NCI-H2107 treated with DMSO at 0.1 percent for 48 hours (cell line): ENCODE results near the gene LYZL2.
"Not testable (repeated sequence)": the region's sequence is repeated elsewhere in the genome, so short reads cannot be mapped to it uniquely, and the experiment has no call there.

Experiments used
- DNase-seq: peaks from one replicate; lab custom pipeline; 2025; ENCODE audit not compliant: unreplicated experiment; lab: John Stamatoyannopoulos, UW

The LYZL2 gene

GRCh38 chr10:30596013-30596412 is 33.5 kb downstream of the LYZL2 start:
- no peak for DNase-seq

GRCh38 chr10:30594077-30594476 is 35.5 kb downstream of the LYZL2 start:
- DNase-seq, result no peak

- not testable (repeated sequence) for DNase-seq
Measured at GRCh38 chr10:30592770-30593169, 36.8 kb downstream of the LYZL2 start.

GRCh38 chr10:30591249-30591670 is 38.3 kb downstream of the LYZL2 start:
- peak; percentile 19 for DNase-seq

DNA sequence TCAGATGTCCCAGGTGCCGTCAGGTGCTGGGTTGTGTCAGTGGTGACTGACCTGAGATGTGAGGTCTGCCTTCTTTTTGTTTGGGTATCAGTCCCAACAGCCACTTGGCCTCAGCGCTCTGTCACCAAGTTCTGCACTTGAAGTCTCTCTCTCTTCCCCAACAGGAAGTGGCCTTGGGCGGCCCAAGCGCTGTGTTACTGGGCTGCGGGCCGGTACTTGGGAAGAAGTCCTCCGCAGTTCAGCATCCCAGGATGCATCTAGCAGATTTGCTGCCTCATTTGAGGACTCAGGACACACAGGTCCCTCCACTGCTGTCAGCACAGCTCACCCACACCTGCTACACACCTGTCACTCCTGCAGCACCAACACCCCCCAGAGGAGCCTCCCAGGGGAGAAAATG is 40.1 kb downstream of the LYZL2 start:
- DNase-seq, result no peak

GRCh38 chr10:30587522-30588031 is 42.0 kb downstream of the LYZL2 start:
- no peak for DNase-seq

DNA sequence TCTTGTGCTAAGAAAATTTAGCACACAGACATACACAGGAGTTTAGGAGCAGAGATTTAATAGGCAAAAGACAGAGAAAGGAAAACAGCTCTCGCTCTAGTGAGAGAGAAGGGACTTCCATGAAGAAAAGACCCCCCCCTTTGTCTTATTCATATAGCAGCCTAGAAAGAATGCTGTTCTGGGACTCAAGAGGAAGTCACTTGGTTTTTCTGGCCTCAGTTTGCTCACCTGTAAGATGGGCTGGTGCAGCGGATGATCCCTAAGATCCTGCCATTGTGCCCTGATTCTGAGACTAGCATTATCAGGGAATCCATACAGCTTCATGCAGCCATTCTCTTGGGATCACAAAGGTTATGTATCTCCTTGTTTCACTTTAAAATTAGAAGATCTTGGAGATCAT is 42.7 kb downstream of the LYZL2 start:
- DNase-seq, result no peak

DNA sequence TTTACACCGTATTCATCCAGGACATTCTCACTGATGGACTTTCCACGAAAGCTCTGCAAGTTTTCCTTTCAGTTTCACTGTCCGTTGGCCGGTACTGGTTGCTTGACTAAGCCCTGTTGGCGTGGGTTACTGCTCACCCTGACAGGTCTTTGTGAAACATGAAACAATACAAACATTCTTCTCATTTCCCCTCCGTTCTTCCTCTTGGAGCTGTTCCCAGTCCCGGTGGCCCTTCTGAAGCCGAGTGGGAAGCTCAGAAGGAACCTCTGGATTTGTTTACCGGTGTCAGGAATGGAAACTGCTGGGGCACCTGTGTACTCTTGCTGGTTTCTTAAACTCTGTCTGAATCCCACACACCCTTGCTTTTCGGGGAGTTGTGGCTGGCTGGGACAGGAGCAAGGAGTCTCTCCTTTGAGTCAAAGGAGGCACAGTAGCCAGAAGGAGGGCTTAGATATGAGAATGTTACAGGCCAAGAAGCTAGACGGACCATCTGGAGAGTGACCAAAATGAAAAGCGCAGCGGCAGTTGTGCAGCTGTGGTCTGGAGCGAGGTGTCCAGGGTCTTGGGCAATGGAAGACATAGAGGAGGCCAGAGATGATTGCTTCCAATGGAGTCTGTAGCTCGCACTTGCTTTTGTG is 45.7 kb downstream of the LYZL2 start:
- no peak for DNase-seq

- DNase-seq, result no peak
Measured at GRCh38 chr10:30581779-30582380, 47.7 kb downstream of the LYZL2 start.

DNA sequence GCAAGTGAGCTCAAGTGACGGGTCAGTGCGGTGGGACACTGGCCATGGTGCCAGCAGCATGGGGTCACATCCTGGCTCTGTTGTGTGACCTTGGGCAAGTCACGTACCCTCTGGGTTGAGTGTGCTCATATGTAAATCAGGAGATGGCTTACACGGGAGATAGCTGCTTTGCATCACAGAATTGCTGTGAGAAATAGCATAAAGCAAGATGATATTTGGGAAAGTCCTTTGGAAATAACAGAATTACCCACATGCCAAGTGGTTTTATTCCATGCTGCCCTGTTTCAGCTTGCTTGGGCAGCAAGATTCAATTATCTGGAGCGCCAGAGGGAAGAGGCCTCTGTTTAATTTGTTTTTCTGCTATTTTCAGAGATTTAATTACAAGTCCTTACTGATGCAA is 48.9 kb downstream of the LYZL2 start:
- no peak for DNase-seq

DNA sequence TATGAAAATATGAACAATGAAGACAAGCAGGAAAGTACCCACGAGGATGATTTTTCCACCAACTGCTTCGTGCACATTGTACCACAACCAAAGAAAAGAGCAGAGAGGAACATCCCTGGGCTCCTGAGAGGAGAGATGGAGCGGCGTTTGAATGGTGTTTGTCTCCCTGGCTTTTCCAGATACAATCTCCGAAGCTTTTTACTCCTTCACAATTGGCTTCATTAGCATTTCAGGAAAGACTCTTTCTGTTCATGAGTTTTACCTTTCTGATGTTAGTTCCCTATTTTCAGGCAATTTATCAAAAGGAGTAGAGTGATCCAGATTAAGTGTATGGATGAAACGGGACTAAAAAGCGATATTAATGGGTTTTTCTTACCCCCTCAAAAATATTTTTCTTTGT is 49.3 kb downstream of the LYZL2 start:
- no peak for DNase-seq

GRCh38 chr10:30579574-30579973 is 50.0 kb downstream of the LYZL2 start:
- DNase-seq, result no peak

- no peak for DNase-seq
Measured at GRCh38 chr10:30577048-30577447, 52.5 kb downstream of the LYZL2 start.

- DNase-seq, result no peak
Measured at GRCh38 chr10:30576641-30577040, 52.9 kb downstream of the LYZL2 start.

DNA sequence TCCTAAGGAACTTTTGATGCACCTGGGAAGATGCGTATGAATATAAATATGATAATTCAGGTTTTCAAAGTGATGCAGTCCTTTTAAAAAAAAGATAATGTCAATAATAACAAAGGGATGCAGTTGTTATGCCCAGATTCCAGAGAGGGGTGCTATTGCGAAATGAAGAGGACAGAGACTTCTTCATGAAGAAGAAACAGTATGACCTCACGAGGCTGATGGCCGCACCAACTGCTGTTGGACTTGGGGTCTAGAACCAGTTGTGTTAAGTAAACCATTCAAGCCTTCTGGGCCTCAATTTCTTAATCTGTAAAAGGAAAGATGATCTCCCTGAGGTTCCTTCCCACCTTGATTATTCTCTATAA is 55.1 kb downstream of the LYZL2 start:
- DNase-seq, result no peak

DNA sequence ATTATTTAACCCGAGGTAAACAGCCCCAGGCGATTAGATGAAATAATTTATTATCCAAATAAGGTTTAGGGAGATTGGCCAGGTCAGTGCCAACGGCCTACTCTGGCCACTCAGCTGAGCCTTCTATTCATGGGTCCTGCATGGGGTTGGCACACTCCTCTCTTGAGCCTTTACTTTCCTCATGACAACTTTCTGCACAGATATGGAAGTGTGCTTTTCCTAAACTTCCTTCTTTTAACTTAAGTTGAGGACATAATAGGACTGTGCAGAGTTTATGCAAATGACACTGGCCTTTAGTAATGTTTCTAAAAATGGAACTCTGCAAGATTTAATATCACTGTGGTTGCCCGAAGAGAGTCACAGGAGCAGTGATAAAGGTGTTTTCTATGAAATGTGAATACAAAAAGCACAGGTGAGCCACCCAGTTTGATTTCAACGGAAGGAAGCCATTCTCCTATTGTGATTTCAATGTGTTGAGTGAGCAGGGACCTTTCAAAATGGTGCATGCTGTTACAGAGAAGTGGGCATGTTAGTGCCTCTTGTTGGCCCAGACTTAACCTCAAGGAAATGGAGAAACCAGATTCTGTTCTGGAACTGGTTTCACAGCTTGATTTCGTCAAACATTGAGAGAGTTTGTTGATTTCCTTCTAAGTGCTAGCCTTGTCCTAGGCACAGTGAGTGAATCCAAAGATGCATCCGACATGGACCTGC is 55.7 kb downstream of the LYZL2 start:
- no peak for DNase-seq

DNA sequence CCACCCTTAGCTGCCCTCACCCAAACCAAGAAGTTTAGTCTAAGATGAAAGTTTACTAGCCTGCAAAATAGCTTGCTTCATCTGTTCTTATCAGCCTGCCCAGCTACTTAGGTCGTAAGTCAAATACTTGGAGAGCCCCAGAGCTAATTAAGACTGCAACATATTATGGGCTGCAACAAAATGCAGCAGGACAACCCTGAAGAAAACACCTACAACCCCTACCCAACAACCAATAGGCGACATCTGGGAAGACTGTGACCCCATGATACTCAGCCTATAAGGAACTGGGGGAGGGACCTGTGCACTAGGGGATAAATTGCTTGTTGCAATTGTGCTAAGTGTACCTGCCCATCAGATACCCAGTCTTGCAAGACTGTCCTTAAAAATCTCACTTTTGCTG is 64.1 kb downstream of the LYZL2 start:
- no peak for DNase-seq

DNA sequence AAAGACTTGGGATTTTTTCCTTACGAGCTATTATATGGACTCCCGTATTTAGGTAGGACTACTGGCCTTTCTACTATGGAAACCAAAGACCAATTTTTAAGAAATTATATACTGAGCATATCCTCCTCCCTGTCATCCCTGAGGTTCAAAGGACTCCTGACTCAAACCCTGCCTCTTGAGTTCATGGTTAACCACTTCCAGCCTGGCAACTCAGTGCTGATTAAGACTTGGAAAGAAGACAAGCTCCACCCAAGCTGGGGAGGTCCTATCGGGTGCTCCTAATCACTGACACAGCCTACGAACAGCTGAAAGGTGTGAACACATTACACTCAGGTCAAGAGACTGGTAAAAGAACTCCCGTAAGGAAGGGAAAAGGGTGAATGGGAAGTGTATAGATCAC is 66.8 kb downstream of the LYZL2 start:
- DNase-seq, result no peak
